ENCODE data around the gene KLHL41.

KLHL41 gene

GRCh38 chr2:169464466-169464865, 45.0 kb upstream of the KLHL41 start:
- Histone ChIP-seq H3K4me3 (replicated peaks; ENCODE audit: insufficient read depth, low read length) (no peak overlapping the region), H3K27me3 (ENCODE audit: insufficient read depth, poor library complexity, severe bottlenecking) (no peaks in the 10 kb centered on the region), H3K27ac (replicated peaks) (no peak overlapping the region)
- TF ChIP-seq SPI1 (IDR thresholded peaks at IDR 0.05; ENCODE audit: borderline replicate concordance, low read depth) (no peak), POLR2AphosphoS5 (IDR thresholded peaks at IDR 0.05; ENCODE audit: low read depth) (no peak), GABPA (IDR thresholded peaks at IDR 0.05; ENCODE audit: low read depth) (no peak), REST (IDR thresholded peaks at IDR 0.05; ENCODE audit: insufficient replicate concordance, low read depth) (no peak), CTCF (IDR thresholded peaks at IDR 0.05; ENCODE audit: insufficient read depth, low read length) (no peak)
- no peak for DNase-seq (ENCODE audit: low read depth in 1 of 2, low spot score in 1 of 2)

- H3K27me3 ChIP-seq (ENCODE audit: insufficient read depth, poor library complexity, severe bottlenecking), result no peaks in the 10 kb centered on the region
- H3K27ac ChIP-seq (replicated peaks), result no peak overlapping the region
- DNase-seq (ENCODE audit: low read depth in 1 of 2, low spot score in 1 of 2), result no peak
- no peak overlapping the region for H3K4me3 ChIP-seq (replicated peaks; ENCODE audit: insufficient read depth, low read length)
- TF ChIP-seq GABPA (IDR thresholded peaks at IDR 0.05; ENCODE audit: low read depth) (no peak), SPI1 (IDR thresholded peaks at IDR 0.05; ENCODE audit: borderline replicate concordance, low read depth) (no peak), REST (IDR thresholded peaks at IDR 0.05; ENCODE audit: insufficient replicate concordance, low read depth) (no peak), CTCF (IDR thresholded peaks at IDR 0.05; ENCODE audit: insufficient read depth, low read length) (no peak)
Observed at GRCh38 chr2:169464882-169465281, 44.6 kb upstream of the KLHL41 start.

- Histone ChIP-seq H3K27ac (replicated peaks) (no peak overlapping the region), H3K4me3 (replicated peaks; ENCODE audit: insufficient read depth, low read length) (no peak overlapping the region), H3K27me3 (ENCODE audit: insufficient read depth, poor library complexity, severe bottlenecking) (no peaks in the 10 kb centered on the region)
- TF ChIP-seq SPI1 (IDR thresholded peaks at IDR 0.05; ENCODE audit: borderline replicate concordance, low read depth) (no peak), CTCF (IDR thresholded peaks at IDR 0.05; ENCODE audit: insufficient read depth, low read length) (no peak), REST (IDR thresholded peaks at IDR 0.05; ENCODE audit: insufficient replicate concordance, low read depth) (no peak), POLR2AphosphoS5 (IDR thresholded peaks at IDR 0.05; ENCODE audit: low read depth) (no peak), GABPA (IDR thresholded peaks at IDR 0.05; ENCODE audit: low read depth) (no peak)
- DNase-seq (ENCODE audit: low read depth in 1 of 2, low spot score in 1 of 2), result no peak
Observed at GRCh38 chr2:169468841-169469240, 40.7 kb upstream of the KLHL41 start.
